ENCODE data around the gene KCNK17. TPM values are rescaled to one million over a fixed set of nuclear protein-coding genes. Genes with fewer than 3 reads are reported as not detected.

The KCNK17 gene
- total and polyA plus RNA-seq, 9 of the 15 experiments (the other 6 are each of a cell fraction or from before 2014, with no cell fraction given), result not detected

DNA sequence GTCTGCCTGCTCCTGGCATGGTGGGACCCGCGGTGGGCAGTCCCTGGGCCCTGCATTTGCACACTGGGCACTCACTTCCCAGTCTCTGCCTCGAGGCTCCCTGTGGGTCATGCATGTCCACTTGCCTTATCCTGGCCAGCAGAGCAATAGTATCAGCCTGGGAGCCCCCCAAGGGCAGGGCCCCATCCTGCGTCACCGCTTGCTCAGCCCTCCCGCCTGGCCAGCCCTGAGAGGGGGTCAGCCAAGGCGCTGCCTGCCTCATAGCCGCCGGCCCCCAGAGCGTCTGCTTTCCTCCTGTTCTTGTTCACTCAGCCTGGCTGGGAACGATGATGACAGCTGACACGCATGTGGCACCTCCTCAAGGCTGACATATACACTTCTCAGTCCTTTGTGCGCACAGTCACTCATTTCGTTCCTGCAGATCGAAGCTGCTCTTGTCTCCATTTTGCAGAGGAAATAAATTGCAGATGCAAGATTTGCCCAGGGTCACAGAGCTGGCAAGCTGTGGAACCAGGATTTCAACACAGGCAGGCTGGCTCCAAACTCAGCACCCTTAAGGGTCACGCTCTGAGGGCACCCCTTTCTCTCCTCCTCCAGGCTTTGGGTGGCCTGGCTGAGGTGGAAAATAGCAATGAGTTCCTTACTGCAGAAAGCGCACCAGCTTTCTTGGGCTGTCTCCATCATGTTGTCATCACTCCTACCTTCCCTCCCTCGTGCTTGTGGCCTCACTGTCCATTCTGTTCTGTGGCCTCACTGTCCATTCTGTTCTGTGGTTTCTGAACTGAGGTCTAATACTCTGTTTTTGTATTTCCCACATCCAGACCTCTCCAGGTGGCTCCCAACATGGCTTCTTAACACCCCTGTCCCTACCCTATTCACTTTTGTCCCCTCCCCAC, 17.2 kb downstream of the KCNK17 start:
- H3K4me1 ChIP-seq (replicated peaks in 1 of 2; ENCODE audit: control insufficient read depth in 2 of 2, insufficient read depth in 2 of 2, low read length in 2 of 2), result peaks cover 0 to 9% of the 10 kb centered on the region in 2 experiments; a peak in 3 of 5 replicates
- no TSS peak for BruUV-seq (replicated peaks)
- H3K9ac ChIP-seq (ENCODE audit: insufficient read depth in 1 of 2, low read depth in 2 of 2, low read length in 2 of 2), result no peak overlapping the region
- H3K27ac ChIP-seq (ENCODE audit: extremely low read depth, low read depth, low read length), result no peak overlapping the region
- in situ Hi-C loops (cut with MboI) (no loop called here), intact Hi-C loops (cut with micrococcal nuclease) (no loop called here)
- no peak overlapping the region for H3K4me2 ChIP-seq (ENCODE audit: insufficient read depth, low read length)
- ChIA-PET CTCF (ENCODE audit: low intra/inter-chr PET ratio) (no interaction called here), POLR2A (interaction anchor here (0.6 to 1.1 kb wide), 2 partner anchors 11 to 111 kb away, joined by 3 read pairs; no protein-coding TSS in a partner anchor)
- no peaks in the 10 kb centered on the region for H3K79me2 ChIP-seq (ENCODE audit: control insufficient read depth, insufficient read depth, low read length)
- no peak for TF ChIP-seq CHCHD3 (CRISPR knock-in tag; IDR thresholded peaks at IDR 0.05)
- TF ChIP-seq FOSL1 (tag; conservative IDR thresholded peaks at IDR 0.05), result no peak
- TF ChIP-seq SETDB1 (IDR thresholded peaks at IDR 0.05; ENCODE audit: low read length), result no peak
- no peak for TF ChIP-seq HDAC3 (IDR thresholded peaks at IDR 0.05; ENCODE audit: borderline replicate concordance, partially characterized antibody)
- no peak for TF ChIP-seq ZNF444 (CRISPR knock-in tag; IDR thresholded peaks at IDR 0.05)
- TF ChIP-seq, protein P1, sequence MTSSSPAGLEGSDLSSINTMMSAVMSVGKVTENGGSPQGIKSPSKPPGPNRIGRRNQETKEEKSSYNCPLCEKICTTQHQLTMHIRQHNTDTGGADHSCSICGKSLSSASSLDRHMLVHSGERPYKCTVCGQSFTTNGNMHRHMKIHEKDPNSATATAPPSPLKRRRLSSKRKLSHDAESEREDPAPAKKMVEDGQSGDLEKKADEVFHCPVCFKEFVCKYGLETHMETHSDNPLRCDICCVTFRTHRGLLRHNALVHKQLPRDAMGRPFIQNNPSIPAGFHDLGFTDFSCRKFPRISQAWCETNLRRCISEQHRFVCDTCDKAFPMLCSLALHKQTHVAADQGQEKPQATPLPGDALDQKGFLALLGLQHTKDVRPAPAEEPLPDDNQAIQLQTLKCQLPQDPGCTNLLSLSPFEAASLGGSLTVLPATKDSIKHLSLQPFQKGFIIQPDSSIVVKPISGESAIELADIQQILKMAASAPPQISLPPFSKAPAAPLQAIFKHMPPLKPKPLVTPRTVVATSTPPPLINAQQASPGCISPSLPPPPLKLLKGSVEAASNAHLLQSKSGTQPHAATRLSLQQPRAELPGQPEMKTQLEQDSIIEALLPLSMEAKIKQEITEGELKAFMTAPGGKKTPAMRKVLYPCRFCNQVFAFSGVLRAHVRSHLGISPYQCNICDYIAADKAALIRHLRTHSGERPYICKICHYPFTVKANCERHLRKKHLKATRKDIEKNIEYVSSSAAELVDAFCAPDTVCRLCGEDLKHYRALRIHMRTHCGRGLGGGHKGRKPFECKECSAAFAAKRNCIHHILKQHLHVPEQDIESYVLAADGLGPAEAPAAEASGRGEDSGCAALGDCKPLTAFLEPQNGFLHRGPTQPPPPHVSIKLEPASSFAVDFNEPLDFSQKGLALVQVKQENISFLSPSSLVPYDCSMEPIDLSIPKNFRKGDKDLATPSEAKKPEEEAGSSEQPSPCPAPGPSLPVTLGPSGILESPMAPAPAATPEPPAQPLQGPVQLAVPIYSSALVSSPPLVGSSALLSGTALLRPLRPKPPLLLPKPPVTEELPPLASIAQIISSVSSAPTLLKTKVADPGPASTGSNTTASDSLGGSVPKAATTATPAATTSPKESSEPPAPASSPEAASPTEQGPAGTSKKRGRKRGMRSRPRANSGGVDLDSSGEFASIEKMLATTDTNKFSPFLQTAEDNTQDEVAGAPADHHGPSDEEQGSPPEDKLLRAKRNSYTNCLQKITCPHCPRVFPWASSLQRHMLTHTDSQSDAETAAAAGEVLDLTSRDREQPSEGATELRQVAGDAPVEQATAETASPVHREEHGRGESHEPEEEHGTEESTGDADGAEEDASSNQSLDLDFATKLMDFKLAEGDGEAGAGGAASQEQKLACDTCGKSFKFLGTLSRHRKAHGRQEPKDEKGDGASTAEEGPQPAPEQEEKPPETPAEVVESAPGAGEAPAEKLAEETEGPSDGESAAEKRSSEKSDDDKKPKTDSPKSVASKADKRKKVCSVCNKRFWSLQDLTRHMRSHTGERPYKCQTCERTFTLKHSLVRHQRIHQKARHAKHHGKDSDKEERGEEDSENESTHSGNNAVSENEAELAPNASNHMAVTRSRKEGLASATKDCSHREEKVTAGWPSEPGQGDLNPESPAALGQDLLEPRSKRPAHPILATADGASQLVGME (CRISPR knock-in tag; IDR thresholded peaks at IDR 0.05), result no peak
- no peak for TF ChIP-seq HMG20A (CRISPR knock-in tag; conservative IDR thresholded peaks at IDR 0.05)
- TF ChIP-seq, protein P2, sequence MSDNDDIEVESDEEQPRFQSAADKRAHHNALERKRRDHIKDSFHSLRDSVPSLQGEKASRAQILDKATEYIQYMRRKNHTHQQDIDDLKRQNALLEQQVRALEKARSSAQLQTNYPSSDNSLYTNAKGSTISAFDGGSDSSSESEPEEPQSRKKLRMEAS (CRISPR knock-in tag; IDR thresholded peaks at IDR 0.05), result no peak
- TF ChIP-seq, protein P3, sequence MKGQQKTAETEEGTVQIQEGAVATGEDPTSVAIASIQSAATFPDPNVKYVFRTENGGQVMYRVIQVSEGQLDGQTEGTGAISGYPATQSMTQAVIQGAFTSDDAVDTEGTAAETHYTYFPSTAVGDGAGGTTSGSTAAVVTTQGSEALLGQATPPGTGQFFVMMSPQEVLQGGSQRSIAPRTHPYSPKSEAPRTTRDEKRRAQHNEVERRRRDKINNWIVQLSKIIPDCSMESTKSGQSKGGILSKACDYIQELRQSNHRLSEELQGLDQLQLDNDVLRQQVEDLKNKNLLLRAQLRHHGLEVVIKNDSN (CRISPR knock-in tag; IDR thresholded peaks at IDR 0.05), result no peak
- no peak for TF ChIP-seq KLF1 (tag; IDR thresholded peaks at IDR 0.05)
- no peak for TF ChIP-seq EP300 (IDR thresholded peaks at IDR 0.05; ENCODE audit: low read length)
- TF ChIP-seq MYC (IDR thresholded peaks at IDR 0.05; ENCODE audit: low read depth, low read length), result no peak
- no peak for TF ChIP-seq MYC (CRISPR knock-in tag; IDR thresholded peaks at IDR 0.05; ENCODE audit: borderline replicate concordance, low read depth)
- no peak for TF ChIP-seq CBFA2T2 (conservative IDR thresholded peaks at IDR 0.05)
- H3K9me3 ChIP-seq (replicated peaks; ENCODE audit: control insufficient read depth, insufficient read depth, low read depth, low read length), result no peaks in the 10 kb centered on the region
- H3K27me3 ChIP-seq (ENCODE audit: control insufficient read depth in 2 of 2, insufficient read depth in 2 of 2, low read length in 2 of 2), result peaks cover 55 to 74% of the 10 kb centered on the region in 2 experiments
- DNase-seq (ENCODE audit: extremely low read depth in 1 of 4, low spot score in 3 of 4) (no peak), FAIRE-seq (no peak), ATAC-seq (no peak)
- H3K9me1 ChIP-seq (ENCODE audit: control insufficient read depth, insufficient read depth, low read length), result peaks cover 4% of the 10 kb centered on the region
- H4K20me1 ChIP-seq (replicated peaks; ENCODE audit: control insufficient read depth, insufficient read depth, low read length), result peaks cover 21% of the 10 kb centered on the region
- no peak overlapping the region for H2AFZ ChIP-seq (ENCODE audit: low read depth, low read length)
- 9% methylated on average over 18 of the region's 18 CpGs for WGBS (ENCODE audit: insufficient coverage, low coverage, missing lambda C conversion rate)
- no peak overlapping the region for H3K4me3 ChIP-seq
- no peaks in the 10 kb centered on the region for H3K36me3 ChIP-seq (ENCODE audit: control insufficient read depth, insufficient read depth, low read length)

Data from K562 (cell line).